ENCODE measurements around the gene PCMTD2. TPM values are rescaled to one million over a fixed set of nuclear protein-coding genes. Genes with fewer than 3 reads are reported as not detected.
"Not testable (repeated sequence)": the region's sequence is repeated elsewhere in the genome, so short reads cannot be mapped to it uniquely, and the experiment has no call there.

The PCMTD2 gene
- total and polyA plus RNA-seq, 9 donors, result 32.0 to 96.3 (median 78.7) TPM

- intact Hi-C loops (cut with DNase I), result no loop called here
These were observed 24.4 kb downstream of the PCMTD2 start for GRCh38 chr20:64279826-64280459.

DNA sequence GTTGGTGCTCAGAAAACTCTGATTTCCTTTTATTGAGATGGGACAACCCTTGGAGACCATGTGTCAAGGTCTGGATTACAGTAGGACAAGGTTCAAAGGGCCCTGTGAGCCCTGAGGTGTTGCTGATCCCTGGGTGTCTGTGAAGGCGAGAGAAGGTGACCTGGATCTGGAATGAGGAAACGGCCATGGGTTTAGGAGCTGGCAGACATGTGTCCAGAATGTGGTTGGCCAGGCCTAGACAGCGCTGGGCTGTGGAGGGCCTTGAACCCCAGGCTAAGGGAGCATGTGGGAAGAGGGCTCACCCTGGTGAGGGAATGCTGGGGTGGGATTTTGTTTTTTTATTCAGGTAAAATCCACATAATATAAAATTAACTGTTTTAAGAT lies 24.9 kb downstream of the PCMTD2 start:
- no peak overlapping the region for H3K27ac ChIP-seq
- no peak for DNase-seq
- H3K4me3 ChIP-seq, result no peak overlapping the region
- 63 to 78% (median 73%) methylated on average over 3 of the region's 3 CpGs for WGBS, 3 donors
- H3K27me3 ChIP-seq, result no peaks in the 10 kb centered on the region
- intact Hi-C loops (cut with DNase I), result no loop called here
- TF ChIP-seq CTCF (IDR thresholded peaks at IDR 0.05) (no peak), POLR2A (IDR thresholded peaks at IDR 0.05) (no peak), EP300 (IDR thresholded peaks at IDR 0.05) (no peak)
- no peaks in the 10 kb centered on the region for H3K36me3 ChIP-seq
- H3K4me1 ChIP-seq (ENCODE audit: insufficient read depth), result no peaks in the 10 kb centered on the region
- no peaks in the 10 kb centered on the region for H3K9me3 ChIP-seq

More at GRCh38 chr20:64279826-64280459, 24.4 kb downstream of the PCMTD2 start:
- DNase-seq, result no peak
- no peaks in the 10 kb centered on the region for H3K36me3 ChIP-seq
- WGBS, 3 donors, result 82 to 93% (median 88%) methylated on average over 7 of the region's 7 CpGs
- H3K4me3 ChIP-seq, result no peak overlapping the region
- H3K4me1 ChIP-seq (ENCODE audit: insufficient read depth), result no peaks in the 10 kb centered on the region
- TF ChIP-seq EP300 (IDR thresholded peaks at IDR 0.05) (no peak), POLR2A (IDR thresholded peaks at IDR 0.05) (no peak), CTCF (IDR thresholded peaks at IDR 0.05) (no peak)
- no peaks in the 10 kb centered on the region for H3K9me3 ChIP-seq
- H3K27me3 ChIP-seq, result no peaks in the 10 kb centered on the region
- H3K27ac ChIP-seq, result no peak overlapping the region

DNA sequence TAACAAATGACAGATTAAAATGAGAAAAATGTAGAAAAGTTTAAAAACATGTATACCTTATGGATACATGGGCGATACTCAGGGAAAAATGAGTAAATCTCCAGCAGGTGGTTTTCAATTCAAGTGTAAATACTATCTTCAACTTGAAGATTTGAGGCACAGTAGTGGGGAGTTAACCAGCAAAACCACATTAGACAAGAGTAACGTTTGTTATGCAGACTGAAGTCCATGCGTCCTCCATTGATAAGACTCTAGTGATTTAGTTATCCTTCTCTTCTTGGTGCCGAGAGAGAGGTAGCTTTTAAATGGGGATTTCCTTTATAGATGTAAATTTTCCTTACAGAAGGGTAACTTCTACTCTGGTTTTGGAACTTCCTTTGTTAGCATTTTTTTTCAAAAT lies 28.1 kb downstream of the PCMTD2 start:
- Histone ChIP-seq H3K4me3 (no peak overlapping the region), H3K27ac (no peak overlapping the region), H3K27me3 (no peaks in the 10 kb centered on the region), H3K9me3 (no peaks in the 10 kb centered on the region), H3K4me1 (ENCODE audit: insufficient read depth) (no peaks in the 10 kb centered on the region), H3K36me3 (no peaks in the 10 kb centered on the region)
- WGBS, 3 donors, result 52 to 53% (median 53%) methylated on average over 4 of the region's 4 CpGs
- intact Hi-C loops (cut with DNase I), result no loop called here
- DNase-seq, result no peak
- no peak for TF ChIP-seq EP300 (IDR thresholded peaks at IDR 0.05)
- TF ChIP-seq POLR2A (IDR thresholded peaks at IDR 0.05), result no peak
- no peak for TF ChIP-seq CTCF (IDR thresholded peaks at IDR 0.05)

GRCh38 chr20:64285579-64286446 lies 30.3 kb downstream of the PCMTD2 start:
- TF ChIP-seq CTCF (IDR thresholded peaks at IDR 0.05), result peak in 2 of 3 donors; percentile 16 to 35
- H3K4me3 ChIP-seq; H3K27me3 ChIP-seq; H3K9me3 ChIP-seq; H3K27ac ChIP-seq; H3K36me3 ChIP-seq; intact Hi-C loops (cut with DNase I); H3K4me1 ChIP-seq (ENCODE audit: insufficient read depth): not testable (repeated sequence)
- 82 to 85% (median 85%) methylated on average over 40 to 46 of the region's 46 CpGs for WGBS, 3 donors
- peak in 4 of 5 donors; percentile 48 to 70 (median 56) for DNase-seq

GRCh38 chr20:64286447-64287263 lies 31.1 kb downstream of the PCMTD2 start:
- H3K27me3 ChIP-seq; H3K9me3 ChIP-seq; H3K27ac ChIP-seq; H3K4me1 ChIP-seq (ENCODE audit: insufficient read depth); H3K4me3 ChIP-seq; intact Hi-C loops (cut with DNase I); H3K36me3 ChIP-seq: not testable (repeated sequence)
- 89 to 97% (median 92%) methylated on average over 25 to 30 of the region's 30 CpGs for WGBS, 3 donors
- DNase-seq, result peak in 1 of 5 donors; percentile 34

DNA sequence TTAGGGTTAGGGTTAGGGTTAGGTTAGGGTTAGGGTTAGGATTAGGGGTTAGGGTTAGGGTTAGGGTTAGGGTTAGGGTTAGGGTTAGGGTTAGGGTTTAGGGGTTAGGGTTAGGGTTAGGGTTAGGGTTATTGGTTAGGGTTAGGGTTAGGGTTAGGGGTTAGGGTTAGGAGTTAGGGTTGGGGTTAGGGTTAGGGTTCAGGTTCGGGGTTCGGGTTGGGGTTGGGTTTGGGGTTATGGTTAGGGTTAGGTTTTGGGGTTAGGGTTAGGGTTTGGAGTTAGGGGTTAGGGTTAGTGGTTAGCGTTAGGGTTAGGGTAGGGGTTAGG lies 31.7 kb downstream of the PCMTD2 start:
- H3K9me3 ChIP-seq; H3K36me3 ChIP-seq; H3K27me3 ChIP-seq; H3K27ac ChIP-seq; H3K4me3 ChIP-seq; intact Hi-C loops (cut with DNase I); H3K4me1 ChIP-seq (ENCODE audit: insufficient read depth); DNase-seq: not testable (repeated sequence)
- 88 to 98% (median 94%) methylated on average over 3 of the region's 3 CpGs for WGBS, 3 donors

- intact Hi-C loops (cut with DNase I); H3K4me1 ChIP-seq (ENCODE audit: insufficient read depth); H3K4me3 ChIP-seq; H3K27ac ChIP-seq; DNase-seq; H3K27me3 ChIP-seq; H3K9me3 ChIP-seq; H3K36me3 ChIP-seq: not testable (repeated sequence)
- 93 to 100% methylated on average over 3 to 8 of the region's 13 CpGs; no CpG with 5 or more reads in 1 of the 3 donors for WGBS, 3 donors
These were observed 36.6 kb downstream of the PCMTD2 start for GRCh38 chr20:64292167-64292566.
